ENCODE data around the gene ETV5. TPM values are rescaled to one million over a fixed set of nuclear protein-coding genes. Genes with fewer than 3 reads are reported as not detected.

Gene ETV5
- polyA plus RNA-seq, 2 of the 4 experiments (the other 2 are of a cell fraction): 20.5 to 54.7 TPM

DNA sequence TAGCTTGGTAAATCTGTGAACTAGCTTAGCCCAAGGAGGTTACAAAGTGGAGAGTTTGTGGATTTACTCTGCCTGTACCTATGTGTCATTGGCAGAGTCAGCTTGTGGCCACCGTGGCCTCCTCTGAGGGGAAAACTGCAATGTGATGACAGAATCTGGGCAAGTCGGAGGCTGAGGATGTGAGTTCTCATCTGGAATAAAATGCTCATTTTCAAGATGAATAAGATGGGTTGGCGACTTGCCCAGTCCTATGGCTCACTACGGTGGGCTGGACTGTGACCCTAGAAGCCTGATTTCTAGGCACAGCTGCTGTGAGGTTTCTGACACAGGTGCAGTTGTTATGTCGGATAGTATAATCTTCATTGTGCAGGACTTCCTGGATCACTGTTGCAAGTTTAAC is 83.7 kb downstream of the ETV5 start:
- DNase-seq (ENCODE audit: low read depth in 1 of 2, low spot score in 1 of 2) (no peak), ATAC-seq (no peak), FAIRE-seq (no peak)
- Histone ChIP-seq H3K4me1 (no peaks in the 10 kb centered on the region), H3K4me3 (no peak overlapping the region), H3K27ac (no peak overlapping the region), H3K4me2 (no peak overlapping the region), H3K9me3 (no peaks in the 10 kb centered on the region)
- POLR2A ChIA-PET: no interaction called here
- 48% methylated on average over 5 of the region's 5 CpGs for WGBS (ENCODE audit: missing lambda C conversion rate)
- CTCF ChIA-PET: interaction anchor here (0.6 to 1.6 kb wide), 3 partner anchors 9 to 1140 kb away, joined by 3 to 5 read pairs (median 4); no protein-coding TSS in a partner anchor
- TF ChIP-seq RFX5 (IDR thresholded peaks at IDR 0.05) (no peak), POLR2A (IDR thresholded peaks at IDR 0.05; ENCODE audit: low read length) (no peak), JUNB (IDR thresholded peaks at IDR 0.05) (no peak), SMC3 (IDR thresholded peaks at IDR 0.05) (no peak), EHF (CRISPR knock-in tag; IDR thresholded peaks at IDR 0.05) (no peak), RAD21 (conservative IDR thresholded peaks at IDR 0.05 in 1 of 2, IDR thresholded peaks at IDR 0.05 in 1 of 2) (no peak), HDAC2 (IDR thresholded peaks at IDR 0.05) (no peak), SREBF2 (IDR thresholded peaks at IDR 0.05) (no peak), HOXB13 (CRISPR knock-in tag; IDR thresholded peaks at IDR 0.05; ENCODE audit: low read depth) (no peak), JUN (IDR thresholded peaks at IDR 0.05) (no peak), EP300 (IDR thresholded peaks at IDR 0.05) (no peak), ZFP36 (IDR thresholded peaks at IDR 0.05; ENCODE audit: borderline replicate concordance, partially characterized antibody) (no peak), HOXB5 (CRISPR knock-in tag; IDR thresholded peaks at IDR 0.05) (no peak), NFE2L2 (conservative IDR thresholded peaks at IDR 0.05; ENCODE audit: low read length) (no peak)
- TF ChIP-seq, protein P1, sequence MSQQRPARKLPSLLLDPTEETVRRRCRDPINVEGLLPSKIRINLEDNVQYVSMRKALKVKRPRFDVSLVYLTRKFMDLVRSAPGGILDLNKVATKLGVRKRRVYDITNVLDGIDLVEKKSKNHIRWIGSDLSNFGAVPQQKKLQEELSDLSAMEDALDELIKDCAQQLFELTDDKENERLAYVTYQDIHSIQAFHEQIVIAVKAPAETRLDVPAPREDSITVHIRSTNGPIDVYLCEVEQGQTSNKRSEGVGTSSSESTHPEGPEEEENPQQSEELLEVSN (IDR thresholded peaks at IDR 0.05; ENCODE audit: borderline replicate concordance, low read depth): no peak
- TF ChIP-seq, protein P2, sequence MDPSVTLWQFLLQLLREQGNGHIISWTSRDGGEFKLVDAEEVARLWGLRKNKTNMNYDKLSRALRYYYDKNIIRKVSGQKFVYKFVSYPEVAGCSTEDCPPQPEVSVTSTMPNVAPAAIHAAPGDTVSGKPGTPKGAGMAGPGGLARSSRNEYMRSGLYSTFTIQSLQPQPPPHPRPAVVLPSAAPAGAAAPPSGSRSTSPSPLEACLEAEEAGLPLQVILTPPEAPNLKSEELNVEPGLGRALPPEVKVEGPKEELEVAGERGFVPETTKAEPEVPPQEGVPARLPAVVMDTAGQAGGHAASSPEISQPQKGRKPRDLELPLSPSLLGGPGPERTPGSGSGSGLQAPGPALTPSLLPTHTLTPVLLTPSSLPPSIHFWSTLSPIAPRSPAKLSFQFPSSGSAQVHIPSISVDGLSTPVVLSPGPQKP (IDR thresholded peaks at IDR 0.05; ENCODE audit: low read depth, low read length): no peak
- TF ChIP-seq, protein P3, sequence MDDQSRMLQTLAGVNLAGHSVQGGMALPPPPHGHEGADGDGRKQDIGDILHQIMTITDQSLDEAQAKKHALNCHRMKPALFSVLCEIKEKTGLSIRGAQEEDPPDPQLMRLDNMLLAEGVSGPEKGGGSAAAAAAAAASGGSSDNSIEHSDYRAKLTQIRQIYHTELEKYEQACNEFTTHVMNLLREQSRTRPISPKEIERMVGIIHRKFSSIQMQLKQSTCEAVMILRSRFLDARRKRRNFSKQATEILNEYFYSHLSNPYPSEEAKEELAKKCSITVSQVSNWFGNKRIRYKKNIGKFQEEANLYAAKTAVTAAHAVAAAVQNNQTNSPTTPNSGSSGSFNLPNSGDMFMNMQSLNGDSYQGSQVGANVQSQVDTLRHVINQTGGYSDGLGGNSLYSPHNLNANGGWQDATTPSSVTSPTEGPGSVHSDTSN (IDR thresholded peaks at IDR 0.05): no peak
- TF ChIP-seq, protein P4, sequence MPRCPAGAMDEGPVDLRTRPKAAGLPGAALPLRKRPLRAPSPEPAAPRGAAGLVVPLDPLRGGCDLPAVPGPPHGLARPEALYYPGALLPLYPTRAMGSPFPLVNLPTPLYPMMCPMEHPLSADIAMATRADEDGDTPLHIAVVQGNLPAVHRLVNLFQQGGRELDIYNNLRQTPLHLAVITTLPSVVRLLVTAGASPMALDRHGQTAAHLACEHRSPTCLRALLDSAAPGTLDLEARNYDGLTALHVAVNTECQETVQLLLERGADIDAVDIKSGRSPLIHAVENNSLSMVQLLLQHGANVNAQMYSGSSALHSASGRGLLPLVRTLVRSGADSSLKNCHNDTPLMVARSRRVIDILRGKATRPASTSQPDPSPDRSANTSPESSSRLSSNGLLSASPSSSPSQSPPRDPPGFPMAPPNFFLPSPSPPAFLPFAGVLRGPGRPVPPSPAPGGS (IDR thresholded peaks at IDR 0.05): no peak

DNA sequence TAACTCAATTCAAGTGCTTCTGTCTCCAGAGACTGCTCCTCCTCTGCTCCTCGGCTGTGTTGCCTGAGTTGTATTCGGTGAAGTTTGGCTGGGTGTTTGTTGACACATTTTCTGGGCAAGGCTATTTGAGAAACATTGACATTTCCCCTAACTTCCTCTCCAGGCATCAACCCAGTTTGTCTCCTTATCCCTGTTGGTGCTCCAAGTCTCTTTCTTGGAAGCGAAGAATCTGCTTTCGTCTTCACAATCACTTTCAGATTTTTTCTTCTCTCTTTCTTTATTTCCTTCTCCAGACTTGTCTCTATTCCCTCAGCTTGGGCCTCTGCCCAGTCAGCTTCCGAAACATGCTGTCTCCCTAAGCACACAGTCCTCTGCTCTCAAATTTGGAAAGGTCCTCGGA is 84.7 kb downstream of the ETV5 start:
- Histone ChIP-seq H3K4me2 (no peak overlapping the region), H3K4me1 (no peaks in the 10 kb centered on the region), H3K27ac (no peak overlapping the region), H3K4me3 (no peak overlapping the region), H3K9me3 (no peaks in the 10 kb centered on the region)
- no peak for DNase-seq (ENCODE audit: low read depth in 1 of 2, low spot score in 1 of 2)
- no peak for ATAC-seq
- CTCF ChIA-PET: interaction anchor here (1.4 to 1.6 kb wide), 2 partner anchors 10 to 218 kb away, joined by 3 to 4 read pairs; no protein-coding TSS in a partner anchor
- POLR2A ChIA-PET: no interaction called here
- WGBS (ENCODE audit: missing lambda C conversion rate): 60% methylated on average over 6 of the region's 6 CpGs
- no peak for FAIRE-seq
- TF ChIP-seq, protein P5, sequence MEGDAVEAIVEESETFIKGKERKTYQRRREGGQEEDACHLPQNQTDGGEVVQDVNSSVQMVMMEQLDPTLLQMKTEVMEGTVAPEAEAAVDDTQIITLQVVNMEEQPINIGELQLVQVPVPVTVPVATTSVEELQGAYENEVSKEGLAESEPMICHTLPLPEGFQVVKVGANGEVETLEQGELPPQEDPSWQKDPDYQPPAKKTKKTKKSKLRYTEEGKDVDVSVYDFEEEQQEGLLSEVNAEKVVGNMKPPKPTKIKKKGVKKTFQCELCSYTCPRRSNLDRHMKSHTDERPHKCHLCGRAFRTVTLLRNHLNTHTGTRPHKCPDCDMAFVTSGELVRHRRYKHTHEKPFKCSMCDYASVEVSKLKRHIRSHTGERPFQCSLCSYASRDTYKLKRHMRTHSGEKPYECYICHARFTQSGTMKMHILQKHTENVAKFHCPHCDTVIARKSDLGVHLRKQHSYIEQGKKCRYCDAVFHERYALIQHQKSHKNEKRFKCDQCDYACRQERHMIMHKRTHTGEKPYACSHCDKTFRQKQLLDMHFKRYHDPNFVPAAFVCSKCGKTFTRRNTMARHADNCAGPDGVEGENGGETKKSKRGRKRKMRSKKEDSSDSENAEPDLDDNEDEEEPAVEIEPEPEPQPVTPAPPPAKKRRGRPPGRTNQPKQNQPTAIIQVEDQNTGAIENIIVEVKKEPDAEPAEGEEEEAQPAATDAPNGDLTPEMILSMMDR (IDR thresholded peaks at IDR 0.05): no peak
- TF ChIP-seq KDM5A (IDR thresholded peaks at IDR 0.05): no peak
- TF ChIP-seq CHD2 (IDR thresholded peaks at IDR 0.05; ENCODE audit: low read length, partially characterized antibody): no peak
- TF ChIP-seq NFE2L2 (conservative IDR thresholded peaks at IDR 0.05; ENCODE audit: low read length): no peak
- TF ChIP-seq, protein P4 (IDR thresholded peaks at IDR 0.05): no peak
- TF ChIP-seq KDM1A (IDR thresholded peaks at IDR 0.05; ENCODE audit: low read depth): no peak
- TF ChIP-seq, protein P6, sequence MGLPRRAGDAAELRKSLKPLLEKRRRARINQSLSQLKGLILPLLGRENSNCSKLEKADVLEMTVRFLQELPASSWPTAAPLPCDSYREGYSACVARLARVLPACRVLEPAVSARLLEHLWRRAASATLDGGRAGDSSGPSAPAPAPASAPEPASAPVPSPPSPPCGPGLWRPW (IDR thresholded peaks at IDR 0.05): no peak
- TF ChIP-seq HOXB5 (CRISPR knock-in tag; IDR thresholded peaks at IDR 0.05): no peak
- no peak for TF ChIP-seq HOXB13 (CRISPR knock-in tag; IDR thresholded peaks at IDR 0.05; ENCODE audit: low read depth)
- no peak for TF ChIP-seq PHF8 (IDR thresholded peaks at IDR 0.05; ENCODE audit: borderline replicate concordance, low read depth)
- TF ChIP-seq, protein P7, sequence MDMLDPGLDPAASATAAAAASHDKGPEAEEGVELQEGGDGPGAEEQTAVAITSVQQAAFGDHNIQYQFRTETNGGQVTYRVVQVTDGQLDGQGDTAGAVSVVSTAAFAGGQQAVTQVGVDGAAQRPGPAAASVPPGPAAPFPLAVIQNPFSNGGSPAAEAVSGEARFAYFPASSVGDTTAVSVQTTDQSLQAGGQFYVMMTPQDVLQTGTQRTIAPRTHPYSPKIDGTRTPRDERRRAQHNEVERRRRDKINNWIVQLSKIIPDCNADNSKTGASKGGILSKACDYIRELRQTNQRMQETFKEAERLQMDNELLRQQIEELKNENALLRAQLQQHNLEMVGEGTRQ (IDR thresholded peaks at IDR 0.05): no peak
- TF ChIP-seq EHF (CRISPR knock-in tag; IDR thresholded peaks at IDR 0.05): no peak
- TF ChIP-seq SREBF2 (IDR thresholded peaks at IDR 0.05): no peak
- TF ChIP-seq, protein P8, sequence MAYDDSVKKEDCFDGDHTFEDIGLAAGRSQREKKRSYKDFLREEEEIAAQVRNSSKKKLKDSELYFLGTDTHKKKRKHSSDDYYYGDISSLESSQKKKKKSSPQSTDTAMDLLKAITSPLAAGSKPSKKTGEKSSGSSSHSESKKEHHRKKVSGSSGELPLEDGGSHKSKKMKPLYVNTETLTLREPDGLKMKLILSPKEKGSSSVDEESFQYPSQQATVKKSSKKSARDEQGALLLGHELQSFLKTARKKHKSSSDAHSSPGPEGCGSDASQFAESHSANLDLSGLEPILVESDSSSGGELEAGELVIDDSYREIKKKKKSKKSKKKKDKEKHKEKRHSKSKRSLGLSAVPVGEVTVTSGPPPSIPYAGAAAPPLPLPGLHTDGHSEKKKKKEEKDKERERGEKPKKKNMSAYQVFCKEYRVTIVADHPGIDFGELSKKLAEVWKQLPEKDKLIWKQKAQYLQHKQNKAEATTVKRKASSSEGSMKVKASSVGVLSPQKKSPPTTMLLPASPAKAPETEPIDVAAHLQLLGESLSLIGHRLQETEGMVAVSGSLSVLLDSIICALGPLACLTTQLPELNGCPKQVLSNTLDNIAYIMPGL (CRISPR knock-in tag; IDR thresholded peaks at IDR 0.05; ENCODE audit: borderline replicate concordance): no peak

Measured in A549 (cell line).